GM20431 (cell line): Measurements from ENCODE around the gene PDAP1.
"Not testable (repeated sequence)": the region's sequence is repeated elsewhere in the genome, so short reads cannot be mapped to it uniquely, and the experiment has no call there.

ENCODE experiments used
- in situ Hi-C: fragments of 300-500 bp; cut with MseI, MboI; formaldehyde crosslinking; loops from one replicate; pipeline ENCODE4 v1.15.0; 2020; ENCODE audit warnings: low sequenced_read_pairs; ENCODE audit not compliant: unreplicated experiment

PDAP1 gene

DNA sequence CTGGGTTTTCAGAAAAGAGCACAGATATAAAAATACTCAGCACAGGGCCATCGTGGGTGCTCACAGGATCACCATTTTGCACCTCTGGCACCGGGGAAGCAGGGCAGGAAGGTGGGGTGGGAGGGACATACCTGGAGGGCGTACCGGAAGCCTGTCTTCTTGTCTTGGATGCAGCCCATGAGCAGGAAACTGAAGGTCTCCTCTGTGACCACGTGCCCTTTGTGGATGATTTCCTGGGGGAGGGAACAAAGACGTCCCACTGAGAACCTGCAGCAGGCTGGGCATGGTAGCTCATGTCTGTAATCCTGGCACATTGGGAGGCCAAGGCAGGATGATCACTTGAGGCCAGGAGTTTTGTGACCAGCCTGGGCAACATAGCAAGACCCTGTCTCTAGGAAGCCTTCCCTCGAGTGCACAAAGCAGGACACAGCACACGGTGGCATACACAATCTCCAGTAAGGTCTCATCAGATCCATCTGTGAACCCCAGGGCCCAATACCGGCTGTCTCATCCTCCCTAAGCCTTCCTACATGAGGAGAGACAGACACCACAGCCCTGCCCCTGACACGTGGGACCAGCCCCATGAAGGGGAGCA, 20.7 kb upstream of the PDAP1 start:
- in situ Hi-C loops = no loop called here

DNA sequence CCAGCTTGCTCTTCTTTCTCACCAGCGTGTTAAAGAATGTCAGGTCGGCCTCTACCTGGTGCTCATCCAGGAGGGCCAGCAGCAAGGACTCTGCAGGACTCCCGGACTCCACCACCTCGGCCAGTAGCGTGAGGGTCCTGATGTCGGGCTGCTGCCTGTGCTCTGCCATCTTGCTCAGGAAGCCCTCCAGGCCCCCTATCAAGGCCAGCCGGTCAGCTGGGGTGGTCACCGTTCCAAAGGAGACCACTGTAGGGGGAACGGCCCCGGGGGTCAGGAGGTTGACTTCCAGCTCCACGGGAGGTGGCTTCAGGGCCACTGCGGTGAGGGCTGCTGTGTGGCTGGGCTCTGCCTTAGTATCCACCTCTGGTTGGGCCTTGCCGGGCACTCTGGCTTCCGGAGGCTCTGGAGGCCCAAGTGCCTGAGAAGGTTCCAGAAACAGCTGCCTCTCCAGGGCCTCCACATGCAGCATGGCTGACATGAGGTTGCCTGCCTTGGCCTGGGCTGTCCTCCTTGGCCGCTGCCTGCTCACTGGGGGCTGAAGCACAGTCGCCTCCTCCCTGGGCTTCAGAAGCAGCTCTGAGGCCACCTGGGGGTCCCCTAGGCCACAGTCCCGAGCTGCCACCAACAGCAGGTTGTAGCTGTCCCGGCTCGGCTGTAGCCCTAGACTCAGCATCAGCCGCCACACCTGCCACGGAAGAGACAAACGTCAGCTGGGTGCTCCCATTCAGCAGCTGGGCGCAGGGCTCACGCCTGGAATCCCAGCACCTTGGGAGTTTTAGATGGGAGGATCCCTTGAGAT, 16.7 kb upstream of the PDAP1 start:
- in situ Hi-C loops = no loop called here

DNA sequence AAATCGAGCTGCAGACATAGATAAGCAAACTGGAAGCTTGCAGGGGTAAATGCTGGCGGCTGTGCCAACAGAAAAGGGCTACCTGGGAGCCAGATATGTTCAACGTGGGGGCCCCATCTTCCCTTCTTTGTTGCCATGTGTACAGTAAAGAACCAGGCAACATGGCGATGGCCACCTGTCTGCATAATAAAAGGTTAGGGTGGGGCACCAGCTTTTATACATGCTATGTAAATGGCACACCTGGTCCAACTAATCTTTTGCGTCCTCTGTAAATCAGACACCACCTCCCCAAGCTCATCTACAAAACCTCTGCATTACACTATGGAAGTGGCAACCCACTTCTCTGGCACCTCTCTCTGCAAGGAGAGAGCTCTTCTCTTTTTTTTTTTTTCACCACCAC, 14.2 kb upstream of the PDAP1 start:
- in situ Hi-C loops = no loop called here

DNA sequence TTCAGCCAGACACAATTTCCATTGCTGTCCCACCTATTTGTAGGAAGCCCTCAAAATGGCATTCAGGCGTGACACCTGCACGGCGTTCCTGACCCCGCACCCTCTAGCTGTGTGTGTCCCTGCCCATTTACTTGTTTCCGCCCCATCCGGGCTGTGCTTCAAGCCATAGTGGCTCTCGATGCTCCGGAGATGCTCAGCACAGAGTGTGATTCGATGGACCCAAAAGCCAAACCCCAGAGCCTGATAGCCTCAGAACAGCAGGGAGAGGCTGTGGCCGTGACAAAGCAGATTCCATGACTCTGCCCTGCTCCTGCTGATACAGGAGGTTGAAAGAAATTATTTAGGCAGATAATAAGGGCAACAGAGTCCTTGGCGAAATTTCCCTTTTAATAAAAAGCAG, 13.8 kb upstream of the PDAP1 start:
- in situ Hi-C loops = no loop called here

DNA sequence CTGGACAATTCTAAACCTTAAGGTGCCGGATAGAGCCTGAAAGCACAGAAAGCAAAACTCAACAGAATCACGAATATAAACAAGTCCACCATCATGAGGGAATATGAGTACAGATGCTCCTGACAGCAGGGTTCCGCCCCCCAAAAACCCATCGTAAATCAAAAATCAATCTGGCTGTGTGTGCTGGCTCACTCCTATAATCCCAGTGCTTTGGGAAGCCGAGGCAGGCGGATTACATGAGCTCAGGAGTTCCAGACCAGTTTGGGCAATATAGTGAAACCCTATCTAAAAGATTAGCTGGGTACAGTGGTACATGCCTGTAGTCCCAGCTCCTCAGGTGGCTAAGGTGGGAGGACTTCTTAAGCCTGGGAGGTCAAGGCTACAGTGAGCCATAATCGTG, 12.6 kb upstream of the PDAP1 start:
- in situ Hi-C loops = no loop called here

DNA sequence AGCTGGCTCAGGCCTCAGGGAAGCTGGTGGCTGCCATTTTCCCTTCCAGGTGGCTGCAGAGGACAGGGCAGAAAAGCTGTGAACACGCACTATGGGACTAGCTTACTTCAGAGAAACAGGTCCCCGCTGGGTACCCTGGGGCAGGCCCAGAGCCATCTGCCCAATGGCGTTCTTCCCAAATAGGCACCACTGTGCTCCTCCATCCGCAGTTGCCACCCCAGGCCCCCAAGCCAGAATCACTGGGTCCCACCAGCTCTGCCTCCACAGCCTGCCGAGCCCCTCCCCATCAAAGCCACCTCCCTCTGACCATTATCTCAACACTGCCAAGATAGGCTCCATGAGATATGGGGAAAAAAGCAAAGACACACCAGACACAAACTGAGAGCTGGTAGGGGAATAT, 11.8 kb upstream of the PDAP1 start:
- in situ Hi-C loops = no loop called here

DNA sequence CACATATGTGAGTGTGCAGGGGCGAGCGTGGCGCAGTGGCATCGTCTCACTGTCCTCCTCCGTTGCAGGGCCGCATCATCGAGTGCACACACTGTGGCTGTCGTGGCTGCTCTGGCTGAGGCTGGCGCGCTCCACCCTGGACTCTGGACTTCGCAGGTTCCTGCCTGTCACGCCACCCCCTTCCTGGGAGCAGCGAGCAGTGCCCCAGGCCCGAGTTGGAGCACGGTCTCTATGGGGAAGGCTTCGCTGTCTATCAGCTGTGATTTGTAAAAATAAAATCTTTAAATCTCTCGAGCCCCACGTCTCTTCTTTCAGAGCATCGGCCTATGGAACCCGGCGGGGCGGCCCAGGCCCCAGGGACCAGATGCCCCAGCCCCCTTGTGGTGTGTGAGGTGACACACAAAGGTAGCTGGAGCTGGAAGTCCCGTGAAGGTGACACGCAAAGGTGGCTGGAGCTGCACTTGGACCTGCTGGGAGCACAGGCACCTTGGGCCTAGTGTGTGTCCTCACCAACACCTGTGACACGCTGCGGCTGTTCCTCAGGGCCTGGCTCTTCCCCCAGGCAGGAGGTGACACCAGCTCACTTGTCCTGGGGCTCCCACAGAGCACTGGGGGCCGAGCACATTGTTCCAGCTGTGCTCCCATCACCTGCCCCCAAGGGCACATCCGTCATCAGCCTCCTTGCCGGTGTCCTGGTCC, 11.1 kb upstream of the PDAP1 start:
- in situ Hi-C loops = no loop called here

DNA sequence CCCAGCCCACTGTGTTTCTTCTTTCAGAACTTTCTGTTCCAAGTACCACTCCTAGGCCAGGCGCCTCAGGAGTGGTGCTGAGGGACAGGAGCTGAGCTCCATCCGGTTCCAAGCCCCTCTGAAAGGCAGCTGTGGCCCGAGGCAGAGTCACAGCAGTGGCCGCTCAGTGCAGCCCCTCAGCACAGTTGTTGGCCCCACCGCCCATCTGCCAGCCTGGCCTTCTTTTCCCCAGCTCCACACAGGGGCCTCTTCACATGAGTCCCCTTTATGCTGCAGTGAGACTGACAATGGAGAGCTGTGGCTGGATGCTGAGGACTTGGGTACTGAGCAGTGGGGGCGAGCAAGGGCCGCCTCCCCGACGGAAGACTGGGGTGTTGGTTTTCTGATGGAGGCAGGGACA, 9.9 kb upstream of the PDAP1 start:
- in situ Hi-C loops = no loop called here

DNA sequence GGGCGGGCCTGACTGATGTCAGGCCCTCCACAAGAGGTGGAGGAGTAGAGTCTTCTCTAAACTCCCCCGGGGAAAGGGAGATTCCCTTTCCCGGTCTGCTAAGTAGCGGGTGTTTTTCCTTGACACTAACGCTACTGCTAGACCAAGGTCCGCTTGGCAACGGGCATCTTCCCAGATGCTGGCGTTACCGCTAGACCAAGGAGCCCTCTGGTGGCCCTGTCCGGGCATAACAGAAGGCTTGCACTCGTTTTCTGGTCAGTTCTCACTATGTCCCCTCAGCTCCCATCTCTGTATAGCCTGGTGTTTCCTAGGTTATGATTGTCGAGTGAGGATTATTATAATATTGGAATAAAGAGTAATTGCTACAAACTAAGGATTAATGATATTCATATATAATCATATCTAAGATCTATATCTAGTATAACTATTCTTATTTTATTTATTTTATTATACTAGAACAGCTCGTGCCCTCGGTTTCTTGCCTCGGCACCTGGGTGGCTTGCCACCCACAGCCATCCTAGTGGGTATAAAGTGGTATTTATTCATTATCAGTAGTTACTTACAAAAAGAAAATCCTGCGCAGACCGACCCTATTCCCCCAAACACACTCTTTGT, 7.2 kb upstream of the PDAP1 start:
- in situ Hi-C loops = not testable (repeated sequence)

DNA sequence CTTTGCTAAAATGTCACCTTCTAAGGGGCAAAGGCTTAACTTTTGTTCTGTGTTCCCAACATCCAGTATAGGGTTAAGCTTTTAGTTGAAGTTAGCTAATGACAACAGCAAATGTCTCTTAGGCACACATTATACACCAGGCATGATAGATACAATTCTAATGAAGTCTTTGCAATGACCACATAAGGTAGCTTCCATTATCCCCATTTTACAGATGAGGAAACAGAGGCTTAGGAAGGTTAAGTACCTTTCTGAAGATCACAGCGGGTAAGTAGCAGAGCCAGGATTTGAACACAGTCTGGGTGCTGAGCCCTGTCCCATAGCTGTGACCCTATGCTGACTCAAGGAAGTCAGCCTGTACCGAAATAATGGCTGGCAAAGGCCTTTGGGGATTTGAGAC, 2.2 kb upstream of the PDAP1 start:
- in situ Hi-C loops = no loop called here

DNA sequence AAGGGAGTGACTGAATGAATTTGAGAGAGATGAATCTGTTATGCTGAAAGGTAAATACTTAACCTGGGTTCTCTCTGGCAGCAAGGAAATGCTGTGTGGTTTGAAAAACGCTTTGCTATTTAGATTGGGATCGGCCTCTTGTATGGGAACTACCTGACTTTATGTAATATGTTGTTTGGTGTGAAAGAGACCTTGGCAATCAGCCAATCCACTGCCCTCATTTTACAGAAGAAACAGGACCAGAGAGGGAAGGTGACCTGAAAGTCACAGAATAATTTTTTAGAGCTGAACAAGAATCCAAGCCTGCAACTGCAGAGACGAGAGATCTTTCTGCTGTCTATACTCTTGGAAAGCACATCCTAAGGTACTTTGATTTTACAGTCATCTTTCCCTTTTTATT, 1.4 kb upstream of the PDAP1 start:
- in situ Hi-C loops = no loop called here

DNA sequence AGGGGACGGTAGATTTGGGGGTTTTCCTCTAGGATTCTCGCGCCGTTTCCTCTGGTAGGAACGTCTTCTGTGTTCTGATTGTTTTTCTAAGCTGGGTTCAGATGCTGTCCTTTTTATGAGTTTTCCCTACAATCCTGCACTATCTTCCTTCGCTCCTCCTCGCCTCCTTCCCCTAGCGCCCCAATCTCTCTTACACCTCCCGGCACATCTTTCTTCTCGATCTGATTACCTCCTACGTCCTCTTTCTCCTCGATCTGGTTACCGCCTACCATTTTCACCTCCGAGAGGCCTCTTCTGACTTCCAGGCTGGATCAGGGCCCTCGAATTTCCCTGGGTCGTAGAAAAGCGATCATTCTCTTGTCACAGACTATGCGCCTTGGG, 785 bp upstream of the PDAP1 start:
- in situ Hi-C loops = no loop called here

DNA sequence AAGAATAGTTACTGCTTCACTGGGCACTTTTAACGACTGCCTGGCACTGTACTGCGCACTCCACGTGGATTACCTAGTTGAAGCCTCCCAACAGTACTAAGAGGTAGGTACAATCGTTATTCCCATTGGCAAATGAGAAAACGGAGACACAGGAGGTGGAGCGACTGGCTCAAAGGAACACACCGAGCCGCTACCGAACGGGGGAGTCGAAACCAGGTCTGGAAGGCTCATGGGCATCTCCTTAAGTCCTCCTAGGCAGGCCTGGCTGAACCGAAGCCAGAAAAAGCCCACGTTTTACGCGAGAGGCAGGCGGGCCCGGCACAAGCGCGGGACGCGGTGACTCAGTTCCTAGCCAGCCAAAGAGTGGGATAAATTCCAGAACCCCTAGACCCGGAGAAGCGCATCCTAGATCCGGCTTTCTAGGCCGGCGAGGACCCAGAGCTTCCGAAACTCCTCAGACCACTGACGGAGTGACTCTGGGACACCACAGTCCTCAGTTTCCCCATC, 472 bp downstream of the PDAP1 start:
- in situ Hi-C loops = no loop called here

DNA sequence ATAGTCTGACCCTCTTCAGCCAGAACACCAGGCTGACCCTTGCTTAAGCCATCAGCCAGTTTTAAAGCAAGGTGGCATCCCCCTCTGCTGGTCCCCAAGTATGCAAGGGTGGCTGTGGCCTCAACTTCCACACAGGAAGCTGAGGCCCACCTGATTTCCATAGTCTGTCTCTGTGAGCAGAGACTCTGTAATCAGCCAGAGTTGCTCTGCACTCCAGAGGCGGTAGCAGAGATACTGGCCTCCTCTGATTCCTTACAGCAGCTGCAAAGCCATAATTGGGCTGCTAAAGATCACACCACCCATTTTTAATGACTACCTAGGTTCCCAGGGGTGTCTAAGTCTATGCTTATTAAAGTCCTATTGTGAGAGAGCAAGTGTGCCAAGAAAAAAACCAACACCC, 1.8 kb downstream of the PDAP1 start:
- in situ Hi-C loops = no loop called here

DNA sequence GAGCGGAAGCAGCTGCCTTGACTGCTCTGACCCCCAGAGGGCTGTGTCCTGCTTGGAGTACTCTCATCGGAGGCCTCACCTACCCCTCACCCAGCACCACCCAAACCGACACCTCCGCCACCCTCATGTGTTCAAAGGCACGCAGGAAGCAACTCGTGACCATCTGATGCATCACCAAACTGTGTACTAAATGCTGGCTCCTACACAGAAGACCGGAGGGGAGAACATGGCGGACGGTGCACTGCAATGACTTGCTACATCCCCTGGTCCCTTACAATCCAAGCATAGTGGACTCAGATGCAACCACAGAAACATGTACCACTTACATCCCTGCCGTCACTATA, 3.4 kb downstream of the PDAP1 start:
- in situ Hi-C loops = no loop called here

DNA sequence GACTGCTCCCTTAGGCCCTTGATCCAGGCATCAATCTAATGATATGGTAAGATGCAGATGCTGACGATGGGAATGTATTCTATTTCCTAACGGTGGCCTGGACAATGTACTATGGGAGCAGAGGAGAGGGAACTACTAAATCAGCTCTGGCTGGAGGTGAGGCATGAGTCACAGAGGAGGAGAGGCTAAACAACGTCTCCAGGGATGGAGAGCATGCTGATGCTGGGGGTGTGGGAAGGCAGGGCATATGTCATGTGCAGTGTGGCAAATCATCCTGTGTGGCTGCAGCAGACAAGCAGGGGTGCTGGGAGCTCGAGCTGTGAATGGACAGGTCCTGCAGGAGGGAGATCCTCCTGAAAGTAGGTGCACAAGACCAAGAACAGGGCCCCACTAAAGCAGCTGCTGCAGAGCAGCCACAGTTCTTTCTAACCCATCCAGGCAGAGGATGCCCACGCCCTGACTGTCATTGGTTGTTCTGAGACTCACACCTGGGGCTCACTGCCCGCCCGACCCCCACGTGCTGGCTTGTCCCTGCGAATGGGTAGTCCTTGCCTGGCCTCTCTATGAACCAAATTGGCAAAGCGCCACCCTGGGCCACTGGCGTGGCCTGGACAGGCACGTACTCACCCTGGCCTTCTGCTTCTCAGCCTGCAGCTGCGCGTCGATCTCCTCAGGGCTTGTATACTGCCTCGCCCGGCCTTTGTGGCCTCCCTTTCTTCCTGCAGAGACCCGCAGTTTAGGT, 4.0 kb downstream of the PDAP1 start:
- in situ Hi-C loops = no loop called here

DNA sequence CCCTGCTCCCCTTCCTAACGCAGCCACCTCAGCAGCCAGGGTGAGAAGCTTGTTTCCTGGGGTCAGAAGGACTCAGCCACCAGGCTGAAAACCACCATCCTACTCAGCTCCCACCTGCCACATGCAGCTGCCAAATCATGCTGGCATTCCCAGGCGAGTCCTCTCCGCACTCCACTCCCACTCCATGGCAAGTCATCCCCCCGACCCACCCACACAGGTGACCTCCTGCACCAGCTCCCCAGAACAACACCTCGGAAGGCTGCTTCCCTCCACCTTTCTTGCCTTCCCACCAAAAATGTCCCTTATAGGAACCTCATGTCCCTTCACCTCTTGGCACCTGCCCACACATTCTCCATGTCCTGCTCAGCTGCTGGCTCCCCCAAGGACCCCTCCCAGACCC, 4.6 kb downstream of the PDAP1 start:
- in situ Hi-C loops = no loop called here

DNA sequence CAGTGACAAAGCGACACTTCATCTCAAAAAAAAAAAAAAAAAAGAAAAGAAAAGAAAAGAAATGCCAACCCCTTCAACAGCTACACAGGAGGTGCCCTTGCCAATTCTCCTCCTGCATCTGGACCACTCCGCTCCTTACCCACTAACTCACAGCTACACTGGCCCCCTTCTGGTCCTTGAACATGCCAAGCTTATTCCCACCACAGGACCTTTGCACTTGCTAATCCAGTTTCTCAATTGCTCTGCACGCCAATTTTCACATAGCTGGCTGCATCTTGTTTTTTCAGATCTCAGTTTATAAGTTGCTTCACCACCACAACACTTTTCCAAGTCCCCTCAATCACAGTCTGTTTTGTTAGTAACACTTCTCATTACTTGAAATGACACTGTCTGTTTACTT, 5.5 kb downstream of the PDAP1 start:
- in situ Hi-C loops = no loop called here

DNA sequence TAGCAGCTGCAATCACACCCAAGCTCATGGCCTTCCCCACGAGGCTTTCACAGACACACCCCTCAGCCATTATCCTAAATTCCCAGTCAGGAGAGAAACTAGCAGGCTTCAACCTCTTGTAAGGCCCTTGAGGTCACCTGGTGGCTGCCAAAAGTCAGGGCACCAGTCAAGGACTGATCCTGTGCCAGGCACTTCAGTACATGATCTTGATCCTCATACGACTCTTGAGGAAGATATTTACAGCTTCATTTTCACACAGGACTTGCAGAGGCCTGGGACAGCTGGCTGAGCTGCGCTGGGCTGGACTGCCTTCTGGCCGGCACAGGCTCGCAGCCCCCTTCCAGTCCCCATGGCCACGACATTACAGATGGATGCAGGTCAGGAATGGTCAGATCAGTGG, 8.8 kb downstream of the PDAP1 start:
- in situ Hi-C loops = no loop called here

DNA sequence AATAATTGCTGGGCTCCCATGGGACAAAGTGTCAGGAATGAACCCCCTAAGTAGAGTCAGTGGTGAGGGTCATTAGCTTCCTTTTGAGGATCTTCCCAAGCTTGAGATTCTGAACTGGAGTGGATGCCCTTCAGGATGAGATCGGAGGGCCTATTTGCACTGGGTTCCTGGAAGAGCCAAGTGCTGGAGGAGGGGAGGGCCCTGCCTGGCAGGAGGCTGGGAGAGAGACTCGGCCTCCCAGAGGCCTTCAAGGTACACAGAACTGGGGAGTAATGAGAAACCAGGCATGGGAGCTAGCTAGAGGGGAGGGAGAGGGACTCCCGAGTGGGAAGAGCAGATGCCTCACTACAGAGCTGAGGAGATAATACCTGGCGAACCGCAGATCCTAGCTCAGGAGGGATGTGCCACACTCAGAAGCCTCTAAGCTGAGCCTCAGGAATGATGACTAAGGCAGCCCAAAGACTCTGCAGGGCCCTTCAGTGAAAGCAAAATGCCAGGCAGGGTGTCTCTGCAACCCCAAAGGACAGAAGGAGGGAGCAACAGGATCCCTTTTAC, 9.4 kb downstream of the PDAP1 start:
- in situ Hi-C loops = no loop called here
